D721Med (cell line): ENCODE data around the gene ANKS1B.

Experiments
- DNase-seq: peaks from one replicate; pipeline ENCODE4 v3.0.0; 2011; ENCODE audit warnings: low spot score; ENCODE audit not compliant: insufficient read length
- FAIRE-seq: peaks from 2 replicates; lab custom pipeline; 2011; peaks lifted over from hg19 to GRCh38; lab: Jason Lieb, UNC
- TF ChIP-seq, protein P1 (sequence below): IDR thresholded peaks from 2 replicates; pipeline ENCODE4 v1.5.1; 2012; ENCODE audit warnings: mild to moderate bottlenecking, control low read depth; ENCODE audit not compliant: insufficient read depth; ENCODE audit errors: missing control alignments

ANKS1B gene

DNA sequence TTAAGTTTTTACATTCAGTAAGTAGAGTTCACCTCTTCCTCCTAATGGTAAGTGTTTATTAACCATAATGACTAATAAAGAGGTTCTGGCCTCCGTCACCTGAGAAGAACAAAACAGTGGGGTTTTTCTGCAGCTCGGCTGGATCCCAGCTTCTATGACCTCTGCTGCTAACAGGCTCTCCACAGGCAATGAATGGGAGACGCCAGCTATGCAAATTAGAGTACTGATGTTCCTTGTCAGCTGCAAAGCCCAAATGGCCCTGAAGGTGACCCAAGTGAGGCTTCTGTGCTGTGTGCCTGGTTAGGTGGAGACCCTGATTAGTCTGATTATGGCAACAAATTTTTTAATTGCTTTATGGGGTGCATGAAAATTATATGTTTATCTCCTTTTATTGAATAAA, 1121.6 kb downstream of the ANKS1B start:
- no peak for DNase-seq

DNA sequence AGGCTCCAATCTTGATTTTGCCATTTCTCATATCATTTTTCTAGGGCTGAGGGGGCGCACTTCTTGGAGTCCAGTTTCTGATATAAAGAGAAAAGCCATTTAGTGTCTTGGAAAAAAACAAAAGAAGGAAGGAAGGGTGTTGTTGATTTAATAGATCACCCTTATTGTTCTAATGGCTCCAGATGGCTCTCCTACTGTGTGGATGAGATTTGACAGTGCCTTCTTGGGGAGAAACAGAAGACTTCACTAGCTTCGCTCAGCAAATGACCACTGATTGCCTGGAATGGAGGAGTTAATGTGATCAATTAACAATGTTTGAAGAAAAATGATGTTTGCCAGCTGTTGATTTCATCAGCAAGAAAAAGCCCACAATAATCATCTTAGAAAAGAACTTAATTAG, 1123.5 kb downstream of the ANKS1B start:
- no peak for FAIRE-seq
- TF ChIP-seq, protein P1, sequence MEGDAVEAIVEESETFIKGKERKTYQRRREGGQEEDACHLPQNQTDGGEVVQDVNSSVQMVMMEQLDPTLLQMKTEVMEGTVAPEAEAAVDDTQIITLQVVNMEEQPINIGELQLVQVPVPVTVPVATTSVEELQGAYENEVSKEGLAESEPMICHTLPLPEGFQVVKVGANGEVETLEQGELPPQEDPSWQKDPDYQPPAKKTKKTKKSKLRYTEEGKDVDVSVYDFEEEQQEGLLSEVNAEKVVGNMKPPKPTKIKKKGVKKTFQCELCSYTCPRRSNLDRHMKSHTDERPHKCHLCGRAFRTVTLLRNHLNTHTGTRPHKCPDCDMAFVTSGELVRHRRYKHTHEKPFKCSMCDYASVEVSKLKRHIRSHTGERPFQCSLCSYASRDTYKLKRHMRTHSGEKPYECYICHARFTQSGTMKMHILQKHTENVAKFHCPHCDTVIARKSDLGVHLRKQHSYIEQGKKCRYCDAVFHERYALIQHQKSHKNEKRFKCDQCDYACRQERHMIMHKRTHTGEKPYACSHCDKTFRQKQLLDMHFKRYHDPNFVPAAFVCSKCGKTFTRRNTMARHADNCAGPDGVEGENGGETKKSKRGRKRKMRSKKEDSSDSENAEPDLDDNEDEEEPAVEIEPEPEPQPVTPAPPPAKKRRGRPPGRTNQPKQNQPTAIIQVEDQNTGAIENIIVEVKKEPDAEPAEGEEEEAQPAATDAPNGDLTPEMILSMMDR = no peak

More for the DNA sequence above, 1121.6 kb downstream of the ANKS1B start:
- TF ChIP-seq, protein P1 = no peak
- no peak for FAIRE-seq

DNA sequence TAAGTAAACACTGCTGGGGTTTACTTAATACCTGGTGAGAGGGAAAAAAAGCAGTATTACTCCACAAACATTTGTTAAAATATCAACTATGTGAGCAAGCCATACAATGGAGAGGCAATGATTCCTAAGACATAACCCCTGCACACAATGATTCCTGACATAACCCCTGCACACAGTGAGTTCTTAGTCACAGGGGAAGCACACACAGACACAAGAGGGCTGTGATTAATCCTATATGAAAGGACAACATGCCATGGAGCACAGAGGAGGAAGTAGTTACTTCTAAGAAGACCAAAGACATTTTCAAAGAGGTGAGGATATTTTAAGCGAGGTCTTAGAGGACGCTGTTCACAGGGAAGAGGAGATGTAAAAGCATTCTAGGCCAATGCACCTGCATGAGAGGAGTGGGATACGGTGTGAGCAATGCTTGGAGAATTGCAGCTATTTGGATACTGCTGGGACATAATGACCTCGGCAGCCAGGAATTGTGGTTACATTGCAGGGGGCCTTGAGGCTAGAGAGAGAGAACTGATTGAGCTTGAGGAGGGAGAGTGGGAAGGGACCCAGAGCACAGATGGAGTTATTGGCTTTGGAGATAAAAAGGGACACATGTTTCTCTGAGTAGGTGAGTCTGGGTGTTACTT, 1127.7 kb downstream of the ANKS1B start:
- DNase-seq (no peak), FAIRE-seq (no peak)
- TF ChIP-seq, protein P1 = no peak

More for the DNA sequence above, 1123.5 kb downstream of the ANKS1B start:
- no peak for DNase-seq

DNA sequence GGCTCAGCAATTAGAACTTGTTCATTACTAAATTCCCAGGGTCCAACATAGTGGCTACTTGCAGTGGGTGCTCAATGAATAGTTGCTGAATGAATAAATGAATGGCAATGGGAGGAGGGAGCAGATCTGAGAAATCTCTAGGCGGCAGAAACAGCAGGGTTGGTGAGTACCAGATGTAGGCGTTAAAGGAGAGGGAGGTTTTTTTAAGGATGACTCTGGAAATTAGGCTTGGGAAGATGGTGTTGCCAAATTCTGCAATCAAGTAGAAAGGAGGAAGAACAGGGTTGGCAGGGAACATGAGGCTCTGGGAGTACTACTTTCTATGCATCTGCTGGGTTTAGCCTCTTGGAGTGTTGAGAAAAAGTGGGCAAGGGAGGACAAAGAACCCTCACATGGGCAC, 1132.6 kb downstream of the ANKS1B start:
- DNase-seq = no peak
- no peak for FAIRE-seq
- TF ChIP-seq, protein P1 = no peak

DNA sequence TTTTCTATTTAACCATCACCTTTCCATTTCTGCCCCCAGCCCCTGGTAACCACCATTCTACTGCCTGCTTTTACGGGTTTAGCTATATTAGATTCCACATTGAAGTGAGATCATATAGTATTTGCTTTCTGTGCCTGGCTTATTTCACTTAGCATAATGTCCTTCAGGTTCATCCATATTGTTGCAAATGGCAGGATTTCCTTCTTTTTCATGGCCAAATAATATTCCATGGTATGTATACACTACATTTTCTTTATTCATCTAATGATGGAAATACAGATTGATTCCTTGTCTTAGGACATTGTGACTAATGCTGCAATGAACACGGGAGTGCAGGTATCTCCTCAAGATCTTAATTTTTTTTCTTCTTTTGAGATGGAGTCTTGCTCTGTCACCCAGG, 1137.5 kb downstream of the ANKS1B start:
- FAIRE-seq (no peak), DNase-seq (no peak)
- TF ChIP-seq, protein P1 = no peak

DNA sequence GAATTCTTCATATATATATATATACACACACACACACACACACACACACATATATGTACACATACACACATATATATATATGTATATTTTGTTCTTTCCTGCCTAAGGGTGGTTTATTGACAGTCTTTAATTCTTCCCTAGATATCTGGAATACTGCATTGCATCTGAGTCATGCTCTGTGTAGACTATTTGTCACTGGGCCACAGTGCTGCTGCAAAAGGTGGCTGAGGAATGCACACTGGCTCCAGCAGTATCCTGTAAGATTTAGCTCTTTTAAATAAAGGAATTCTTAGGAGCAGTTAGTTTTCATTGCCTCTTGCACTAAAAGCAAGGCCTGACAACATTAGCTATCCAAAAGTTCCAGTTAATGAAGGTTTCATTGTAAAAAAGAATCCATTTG, 1138.8 kb downstream of the ANKS1B start:
- TF ChIP-seq, protein P1 = no peak
- no peak for FAIRE-seq
- no peak for DNase-seq

DNA sequence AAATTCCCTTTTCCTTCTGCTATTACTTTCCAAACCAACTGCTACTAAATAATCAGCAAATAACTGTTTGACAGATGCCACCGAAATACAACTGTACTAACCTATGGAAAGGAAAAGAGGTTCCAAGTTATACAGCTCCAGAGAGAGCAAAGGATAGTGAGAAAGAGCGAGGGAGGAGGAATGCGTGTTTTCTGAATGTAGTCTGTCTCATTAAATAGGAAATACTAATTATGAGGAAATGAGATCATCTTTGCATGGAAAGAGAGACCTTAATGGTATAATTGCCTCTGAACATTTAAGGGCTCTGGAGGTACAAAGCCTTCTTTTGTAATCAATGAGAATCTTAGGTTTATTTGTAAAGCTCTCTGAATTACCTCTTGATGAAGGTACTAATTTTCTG, 1144.4 kb downstream of the ANKS1B start:
- TF ChIP-seq, protein P1 = no peak

More for the DNA sequence above, 1144.4 kb downstream of the ANKS1B start:
- FAIRE-seq (no peak), DNase-seq (no peak)
